Neural progenitor cell (in vitro differentiated cells): ENCODE measurements around the gene ZHX3.

ENCODE experiments used
- EZH2 ChIP-seq: fragments of 200-600 bp; sonication (generic); IDR thresholded peaks from 2 replicates; pipeline ENCODE4 v1.6.1; 2017; ENCODE audit warnings: antibody characterized with exemption, mild to moderate bottlenecking, moderate library complexity
- EZH2phosphoT487 ChIP-seq: fragments of 200-600 bp; sonication (generic); IDR thresholded peaks from 2 replicates; pipeline ENCODE4 v1.6.1; 2017; ENCODE audit warnings: antibody characterized with exemption
- TF ChIP-seq, protein P1 (sequence below): fragments of 200-600 bp; sonication (generic); IDR thresholded peaks from 2 replicates; pipeline ENCODE4 v1.5.1; 2017; ENCODE audit warnings: antibody characterized with exemption, mild to moderate bottlenecking

- TF ChIP-seq, protein P1, sequence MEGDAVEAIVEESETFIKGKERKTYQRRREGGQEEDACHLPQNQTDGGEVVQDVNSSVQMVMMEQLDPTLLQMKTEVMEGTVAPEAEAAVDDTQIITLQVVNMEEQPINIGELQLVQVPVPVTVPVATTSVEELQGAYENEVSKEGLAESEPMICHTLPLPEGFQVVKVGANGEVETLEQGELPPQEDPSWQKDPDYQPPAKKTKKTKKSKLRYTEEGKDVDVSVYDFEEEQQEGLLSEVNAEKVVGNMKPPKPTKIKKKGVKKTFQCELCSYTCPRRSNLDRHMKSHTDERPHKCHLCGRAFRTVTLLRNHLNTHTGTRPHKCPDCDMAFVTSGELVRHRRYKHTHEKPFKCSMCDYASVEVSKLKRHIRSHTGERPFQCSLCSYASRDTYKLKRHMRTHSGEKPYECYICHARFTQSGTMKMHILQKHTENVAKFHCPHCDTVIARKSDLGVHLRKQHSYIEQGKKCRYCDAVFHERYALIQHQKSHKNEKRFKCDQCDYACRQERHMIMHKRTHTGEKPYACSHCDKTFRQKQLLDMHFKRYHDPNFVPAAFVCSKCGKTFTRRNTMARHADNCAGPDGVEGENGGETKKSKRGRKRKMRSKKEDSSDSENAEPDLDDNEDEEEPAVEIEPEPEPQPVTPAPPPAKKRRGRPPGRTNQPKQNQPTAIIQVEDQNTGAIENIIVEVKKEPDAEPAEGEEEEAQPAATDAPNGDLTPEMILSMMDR: no peak
- TF ChIP-seq EZH2 (no peak), EZH2phosphoT487 (no peak)
These were observed 51.6 kb downstream of the ZHX3 start for GRCh38 chr20:41265938-41266337.
